ENCODE results near the gene FAM124B.
A peak's percentile ranks its signal among the peaks of the same experiment; 100 is the strongest.

FAM124B gene

GRCh38 chr2:224442071-224442967 lies 40.4 kb upstream of the FAM124B start:
- TF ChIP-seq CTCF (IDR thresholded peaks at IDR 0.05; ENCODE audit: low read depth, low read length, missing control alignments) = no peak
- no peak for DNase-seq (ENCODE audit: low read depth)
- H3K4me3 ChIP-seq (ENCODE audit: low read depth, low read length) = peak overlapping the region; percentile 37

- TF ChIP-seq CTCF (IDR thresholded peaks at IDR 0.05; ENCODE audit: low read depth, low read length, missing control alignments) = no peak
Observed at GRCh38 chr2:224440988-224441387, 39.1 kb upstream of the FAM124B start.

GRCh38 chr2:224438726-224439125 lies 36.8 kb upstream of the FAM124B start:
- no peak overlapping the region for H3K4me3 ChIP-seq (ENCODE audit: low read depth, low read length)
- no peak for DNase-seq (ENCODE audit: low read depth)
- TF ChIP-seq CTCF (IDR thresholded peaks at IDR 0.05; ENCODE audit: low read depth, low read length, missing control alignments) = no peak

More at GRCh38 chr2:224440988-224441387, 39.1 kb upstream of the FAM124B start:
- H3K4me3 ChIP-seq (ENCODE audit: low read depth, low read length) = no peak overlapping the region
- no peak for DNase-seq (ENCODE audit: low read depth)

- no peak for DNase-seq (ENCODE audit: low read depth)
- TF ChIP-seq CTCF (IDR thresholded peaks at IDR 0.05; ENCODE audit: low read depth, low read length, missing control alignments) = no peak
Observed at GRCh38 chr2:224436634-224437033, 34.7 kb upstream of the FAM124B start.

GRCh38 chr2:224434618-224435017 lies 32.7 kb upstream of the FAM124B start:
- no peak overlapping the region for H3K4me3 ChIP-seq (ENCODE audit: low read depth, low read length)
- no peak for TF ChIP-seq CTCF (IDR thresholded peaks at IDR 0.05; ENCODE audit: low read depth, low read length, missing control alignments)
- DNase-seq (ENCODE audit: low read depth) = no peak

More at GRCh38 chr2:224436634-224437033, 34.7 kb upstream of the FAM124B start:
- H3K4me3 ChIP-seq (ENCODE audit: low read depth, low read length) = no peak overlapping the region

GRCh38 chr2:224433442-224433841 lies 31.5 kb upstream of the FAM124B start:
- TF ChIP-seq CTCF (IDR thresholded peaks at IDR 0.05; ENCODE audit: low read depth, low read length, missing control alignments) = no peak
- H3K4me3 ChIP-seq (ENCODE audit: low read depth, low read length) = no peak overlapping the region
- DNase-seq (ENCODE audit: low read depth) = no peak

All from GM12864 (cell line).